SH-SY5Y (cell line): ENCODE measurements around the gene AGAP1.

Experiments used
- GATA2 ChIP-seq: IDR thresholded peaks from 2 replicates; pipeline ENCODE4 v1.6.1; 2011; ENCODE audit warnings: mild to moderate bottlenecking, low read depth, low read length
- GATA3 ChIP-seq: IDR thresholded peaks from 2 replicates; pipeline ENCODE4 v1.6.1; 2011; ENCODE audit warnings: low read depth, mild to moderate bottlenecking, low read length, moderate library complexity

DNA sequence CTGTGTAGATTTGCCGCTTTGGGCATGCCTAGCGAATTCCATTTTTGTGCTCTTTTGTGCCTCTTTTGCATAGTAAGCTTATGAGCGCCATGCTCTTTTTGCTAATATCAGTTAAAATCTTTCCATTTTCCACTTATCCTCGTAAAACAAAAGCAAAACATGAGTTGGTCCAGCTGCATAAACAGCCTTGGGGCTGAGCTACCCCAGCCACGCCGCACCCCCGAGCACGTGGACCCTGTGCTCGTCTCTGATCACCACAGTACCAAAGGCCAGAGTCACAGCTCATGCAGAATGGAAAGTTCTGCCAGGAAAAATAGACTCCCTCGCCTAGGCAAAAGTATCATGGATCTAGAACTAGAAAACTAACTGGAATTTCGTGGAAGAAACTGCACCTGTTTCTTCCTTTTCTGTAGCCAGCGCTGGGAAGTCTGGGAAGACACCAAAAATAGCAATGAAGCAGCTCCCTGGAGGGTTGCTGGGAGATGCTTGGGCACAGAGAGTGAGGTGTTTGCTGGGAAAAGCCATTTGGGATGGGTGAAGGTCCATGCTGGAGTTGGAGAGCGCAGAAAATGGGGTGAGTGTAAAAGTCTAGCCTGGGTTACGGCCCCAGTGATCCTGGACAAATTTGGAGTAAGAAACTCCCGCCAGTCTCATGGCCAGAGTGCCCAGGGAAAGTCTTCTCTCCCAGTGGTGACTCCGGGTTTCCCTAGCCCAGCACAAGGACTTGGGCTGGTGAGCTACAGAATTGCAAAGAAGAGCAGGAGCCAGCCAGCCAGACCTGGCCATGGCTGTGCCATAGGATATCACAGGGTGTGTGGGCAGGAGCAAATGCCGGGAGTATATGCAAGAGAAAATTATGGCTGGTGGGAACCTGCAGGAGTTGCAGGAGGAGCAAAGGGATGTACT is 456.0 kb downstream of the AGAP1 start:
- no peak for TF ChIP-seq GATA3
- no peak for TF ChIP-seq GATA2
